Fibroblast of the conjunctiva (primary cell): ENCODE data around the gene FBLN1.
"Not testable (repeated sequence)": the region's sequence is repeated elsewhere in the genome, so short reads cannot be mapped to it uniquely, and the experiment has no call there.

Experiments
- DNase-seq: peaks from one replicate; pipeline ENCODE4 v3.0.0-alpha.2; 2010; ENCODE audit warnings: low read depth

FBLN1 gene

DNA sequence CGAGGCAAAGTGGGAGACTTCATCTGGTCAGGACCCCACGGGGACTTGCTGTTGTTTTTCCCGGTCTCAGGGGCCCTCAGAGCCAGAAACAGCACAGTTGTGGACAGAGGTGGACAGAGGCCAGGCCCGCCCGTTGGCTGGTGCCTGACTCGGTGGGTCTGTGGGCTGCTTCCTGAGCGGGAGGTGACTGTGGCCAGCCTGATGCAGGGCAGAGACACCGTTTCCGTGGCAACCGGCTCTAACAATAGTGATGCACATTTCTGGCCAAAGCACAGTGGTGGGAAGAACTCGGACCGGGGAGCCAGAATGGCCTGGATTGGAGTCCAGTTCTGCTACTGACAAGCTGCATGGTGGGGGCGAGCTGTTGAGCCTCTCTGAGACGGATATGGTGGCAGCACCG is 110.3 kb downstream of the FBLN1 start:
- no peak for DNase-seq

GRCh38 chr22:45615364-45615763 is 112.7 kb downstream of the FBLN1 start:
- DNase-seq = no peak

DNA sequence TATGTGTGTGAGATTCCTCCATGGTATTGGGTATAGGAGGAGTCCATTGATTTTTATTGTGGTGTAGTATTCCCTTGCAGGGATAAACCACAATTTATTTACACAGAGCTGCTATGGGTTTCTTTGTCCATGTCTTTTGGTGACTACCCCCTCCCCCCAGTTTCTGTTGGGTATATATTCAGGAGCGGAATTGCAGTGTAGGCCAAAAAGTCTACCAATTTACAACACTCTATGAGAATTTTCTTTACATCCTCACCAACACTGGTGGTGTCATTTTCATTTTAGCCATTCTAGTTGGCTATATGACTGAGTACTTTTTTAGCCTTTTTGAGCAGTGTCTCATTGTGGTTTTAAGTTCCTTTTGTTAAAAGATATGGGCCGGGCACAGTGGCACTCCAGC is 113.7 kb downstream of the FBLN1 start:
- no peak for DNase-seq

DNA sequence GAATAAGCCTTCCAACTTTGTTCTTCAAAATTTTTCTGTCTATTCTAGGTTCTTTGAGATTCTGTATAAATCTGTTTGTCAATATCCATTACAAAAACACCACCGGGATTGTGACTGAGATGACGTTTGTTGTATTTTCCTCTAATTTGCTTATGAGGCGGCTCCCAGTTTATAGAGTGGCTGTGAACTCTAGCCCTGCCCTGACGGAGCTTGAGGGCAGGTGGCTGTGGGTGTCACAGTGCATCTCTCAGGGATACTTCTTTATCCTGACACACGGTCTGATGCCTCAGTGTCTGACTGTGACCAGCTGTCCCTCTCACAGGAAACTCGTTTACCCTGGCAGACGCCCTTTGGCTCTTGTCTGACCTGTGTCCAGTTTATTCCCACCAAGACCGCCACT is 115.3 kb downstream of the FBLN1 start:
- DNase-seq = no peak

DNA sequence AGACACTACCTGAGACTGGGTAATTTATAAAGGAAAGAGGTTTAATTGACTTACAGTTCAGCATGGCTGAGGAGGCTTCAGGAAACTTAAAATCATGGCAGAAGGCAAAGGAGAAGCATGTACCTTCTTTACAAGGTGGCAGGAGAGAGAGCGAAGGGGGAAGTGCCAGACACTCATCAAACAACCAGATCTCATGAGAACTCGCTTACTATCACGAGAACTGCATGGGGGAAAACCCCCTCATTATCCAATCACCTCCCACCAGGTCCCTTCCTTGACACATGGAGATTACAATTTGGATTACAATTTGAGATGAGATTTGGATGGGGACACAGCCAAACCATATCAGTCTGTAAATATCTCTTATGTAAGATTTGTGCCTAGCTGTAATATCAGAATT is 118.0 kb downstream of the FBLN1 start:
- no peak for DNase-seq

- no peak for DNase-seq
These were observed 119.3 kb downstream of the FBLN1 start for GRCh38 chr22:45621836-45622600.

DNA sequence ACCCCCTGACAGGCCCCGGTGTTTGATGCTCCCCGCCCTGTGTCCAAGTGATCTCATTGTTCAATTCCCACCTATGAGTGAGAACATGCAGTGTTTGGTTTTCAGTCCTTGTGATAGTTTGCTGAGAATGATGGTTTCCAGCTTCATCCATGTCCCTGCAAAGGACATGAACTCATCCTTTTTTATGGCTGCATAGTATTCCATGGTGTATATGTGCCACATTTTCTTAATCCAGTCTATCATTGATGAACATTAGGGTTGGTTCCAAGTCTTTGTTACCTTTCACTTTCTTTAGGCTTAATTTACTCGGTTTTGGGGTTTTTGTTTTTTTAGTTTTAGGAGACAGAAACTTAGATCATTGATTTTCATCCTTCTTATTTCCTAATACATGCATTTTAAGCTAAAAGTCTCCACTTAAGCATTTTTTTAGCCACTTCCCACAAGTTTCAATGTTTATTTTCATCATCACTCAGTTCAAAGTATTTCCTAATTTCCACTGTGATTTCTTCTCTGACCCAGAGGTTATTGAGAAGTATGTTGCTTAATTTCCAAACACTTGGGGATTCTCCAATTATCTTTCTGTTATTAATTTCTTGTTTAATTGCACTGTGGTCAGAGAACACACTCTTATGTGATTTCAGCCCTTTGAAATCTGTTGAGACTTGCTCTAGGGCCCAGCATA is 120.9 kb downstream of the FBLN1 start:
- DNase-seq = not testable (repeated sequence)

- DNase-seq = no peak
These were observed 123.5 kb downstream of the FBLN1 start for GRCh38 chr22:45626198-45626651.

GRCh38 chr22:45627489-45628233 is 125.0 kb downstream of the FBLN1 start:
- no peak for DNase-seq

DNA sequence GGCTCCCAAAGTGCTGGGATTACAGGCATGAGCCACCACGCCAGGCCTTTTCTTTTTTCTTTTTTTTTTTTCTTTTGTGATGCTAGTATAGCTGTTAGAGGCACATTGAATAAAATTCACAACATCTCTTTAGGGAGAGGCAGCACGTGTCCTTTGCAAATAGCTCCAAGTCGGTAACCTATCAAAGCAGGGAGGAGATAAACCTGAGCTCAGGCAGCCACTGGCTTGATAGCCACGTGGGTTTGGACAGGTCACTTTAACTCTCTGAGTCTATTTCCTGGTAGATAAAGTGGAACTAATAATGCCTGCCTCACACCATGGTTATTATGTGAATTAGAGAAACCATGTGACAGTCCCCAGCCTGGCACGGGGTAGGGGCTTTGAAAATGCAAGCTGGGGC is 125.8 kb downstream of the FBLN1 start:
- DNase-seq = no peak

DNA sequence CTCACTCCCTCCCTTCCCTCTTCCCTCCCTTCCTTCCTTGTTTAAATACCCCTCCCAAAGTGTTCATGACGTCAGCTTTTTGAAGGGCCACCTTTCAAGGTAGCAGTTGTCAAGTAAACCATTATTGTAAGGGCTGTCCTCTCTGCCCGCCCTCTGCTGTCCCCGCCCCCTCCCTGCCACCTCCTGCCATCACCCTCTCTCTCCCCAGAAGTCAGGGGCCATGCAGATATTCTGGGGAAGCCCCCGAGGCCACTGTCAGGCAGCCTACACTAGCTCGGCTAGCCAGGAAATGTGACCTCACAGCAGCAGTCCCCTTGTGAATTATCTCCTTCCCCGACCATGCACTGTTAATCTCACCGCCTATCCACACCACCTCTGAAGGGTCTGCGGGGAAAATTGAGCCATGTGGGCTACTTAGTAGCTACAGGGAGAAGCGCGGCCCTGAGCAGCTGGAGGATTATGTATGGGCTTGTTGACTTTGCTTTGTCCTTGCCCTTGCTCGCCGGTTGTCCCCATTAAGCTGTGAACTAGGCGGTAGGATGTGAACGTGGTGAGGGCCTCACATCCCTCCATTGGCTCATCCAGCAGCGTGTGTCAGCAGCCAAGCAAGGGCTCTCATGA is 126.9 kb downstream of the FBLN1 start:
- no peak for DNase-seq

DNA sequence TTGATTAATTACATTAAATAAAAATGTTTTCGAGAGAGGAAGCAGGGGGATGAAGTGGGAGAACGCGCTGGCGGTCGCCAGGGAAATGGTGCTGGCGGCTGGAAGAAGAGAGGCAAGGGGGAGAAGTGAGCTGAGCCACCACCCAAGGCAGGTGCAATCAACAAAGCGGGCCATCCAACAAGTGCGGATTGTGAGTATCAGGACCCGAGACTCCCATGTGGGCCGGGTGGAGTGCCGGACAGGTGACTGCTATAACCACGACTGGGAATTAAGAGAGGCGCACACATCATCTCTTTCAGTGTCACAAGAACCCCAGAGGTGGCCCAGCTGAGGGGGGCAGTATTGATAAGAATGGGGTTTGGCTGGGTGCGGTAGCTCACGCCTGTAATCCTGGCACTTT is 127.8 kb downstream of the FBLN1 start:
- no peak for DNase-seq

DNA sequence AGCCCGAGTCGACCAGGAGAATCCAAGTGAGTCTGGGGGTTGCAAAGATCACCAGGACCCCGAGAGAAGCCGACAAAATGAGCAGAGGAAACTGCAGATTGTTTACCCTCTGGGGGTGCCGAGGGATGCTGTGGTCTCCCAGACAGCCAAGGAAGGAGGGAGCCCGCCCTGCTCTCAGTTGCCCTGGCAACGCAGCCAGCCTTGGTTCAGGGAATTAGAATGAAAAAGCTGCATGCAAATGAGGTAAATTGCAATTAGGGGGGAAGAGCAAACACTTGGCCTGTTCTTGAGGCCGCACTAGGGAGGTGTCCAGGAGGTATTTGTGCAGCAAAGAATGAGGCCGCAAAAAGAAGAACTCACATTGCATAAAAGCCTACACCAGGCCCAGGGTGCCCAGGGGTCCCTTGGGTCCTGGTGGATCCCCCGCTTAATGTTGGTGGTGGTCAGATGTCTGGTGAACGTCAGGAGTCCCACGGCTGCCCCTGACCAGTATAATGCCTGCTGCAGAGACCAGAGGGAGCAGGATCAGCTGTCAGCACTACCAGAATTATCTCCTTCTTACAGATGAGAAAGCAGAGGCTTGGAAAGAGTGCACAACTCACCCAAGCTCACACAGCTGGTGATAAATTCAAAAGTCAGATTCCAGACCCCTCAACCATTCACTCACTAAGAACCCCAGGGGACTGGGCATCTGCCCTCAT is 128.6 kb downstream of the FBLN1 start:
- no peak for DNase-seq

DNA sequence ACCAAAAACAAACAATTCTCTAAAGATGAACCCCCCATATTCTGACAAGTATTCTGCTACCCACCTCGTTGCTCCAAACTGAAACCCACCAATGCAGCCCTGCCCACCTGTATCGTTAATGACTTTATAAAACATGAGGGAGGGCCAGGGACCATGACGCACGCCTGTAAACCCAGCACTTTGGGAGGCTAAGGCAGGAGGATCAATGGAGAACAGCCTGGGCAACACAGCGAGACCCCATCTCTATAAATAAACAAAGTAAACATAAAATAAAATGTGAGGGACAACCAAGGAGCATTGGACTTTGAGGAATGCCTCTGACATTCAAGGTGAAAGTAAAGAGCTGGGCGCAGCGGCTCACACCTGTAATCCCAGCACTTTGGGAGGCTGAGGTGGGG is 129.2 kb downstream of the FBLN1 start:
- no peak for DNase-seq

DNA sequence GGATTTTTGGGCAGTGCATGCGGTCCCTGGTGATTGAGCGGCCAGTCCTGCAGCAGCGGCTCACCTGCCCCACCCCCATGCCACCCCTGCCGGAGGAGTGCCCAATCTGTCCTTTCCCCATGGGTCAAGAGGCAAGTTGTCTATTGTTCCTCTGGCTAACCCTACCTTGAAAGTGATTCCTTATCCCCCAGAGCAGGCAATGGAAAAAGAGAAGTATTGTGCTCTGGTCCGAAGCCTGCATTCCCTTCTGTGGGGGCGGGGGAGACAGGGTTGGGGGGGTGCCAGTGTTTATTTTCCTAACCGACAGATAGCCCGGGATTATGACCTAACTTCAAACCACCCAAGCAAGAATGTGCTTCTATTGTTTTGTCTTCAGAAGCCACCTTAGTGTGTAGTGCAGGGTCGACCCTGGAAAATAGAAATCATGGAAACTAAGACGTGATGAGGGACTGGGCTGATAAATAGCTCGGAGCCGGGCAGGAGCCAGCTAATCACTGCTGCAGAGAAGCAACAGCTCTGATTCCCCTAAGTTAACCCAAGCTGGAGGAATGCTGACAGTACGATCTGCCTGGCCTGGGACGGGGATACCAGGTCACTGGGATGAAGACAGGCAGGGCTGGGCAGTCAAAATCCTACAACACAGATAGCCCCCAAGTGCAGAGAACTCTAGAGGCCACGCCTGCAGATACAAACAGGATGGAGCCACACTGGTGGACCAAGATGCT is 130.3 kb downstream of the FBLN1 start:
- no peak for DNase-seq

- DNase-seq = no peak
These were observed 134.0 kb downstream of the FBLN1 start for GRCh38 chr22:45636683-45637082.

GRCh38 chr22:45638197-45638596 is 135.5 kb downstream of the FBLN1 start:
- no peak for DNase-seq

DNA sequence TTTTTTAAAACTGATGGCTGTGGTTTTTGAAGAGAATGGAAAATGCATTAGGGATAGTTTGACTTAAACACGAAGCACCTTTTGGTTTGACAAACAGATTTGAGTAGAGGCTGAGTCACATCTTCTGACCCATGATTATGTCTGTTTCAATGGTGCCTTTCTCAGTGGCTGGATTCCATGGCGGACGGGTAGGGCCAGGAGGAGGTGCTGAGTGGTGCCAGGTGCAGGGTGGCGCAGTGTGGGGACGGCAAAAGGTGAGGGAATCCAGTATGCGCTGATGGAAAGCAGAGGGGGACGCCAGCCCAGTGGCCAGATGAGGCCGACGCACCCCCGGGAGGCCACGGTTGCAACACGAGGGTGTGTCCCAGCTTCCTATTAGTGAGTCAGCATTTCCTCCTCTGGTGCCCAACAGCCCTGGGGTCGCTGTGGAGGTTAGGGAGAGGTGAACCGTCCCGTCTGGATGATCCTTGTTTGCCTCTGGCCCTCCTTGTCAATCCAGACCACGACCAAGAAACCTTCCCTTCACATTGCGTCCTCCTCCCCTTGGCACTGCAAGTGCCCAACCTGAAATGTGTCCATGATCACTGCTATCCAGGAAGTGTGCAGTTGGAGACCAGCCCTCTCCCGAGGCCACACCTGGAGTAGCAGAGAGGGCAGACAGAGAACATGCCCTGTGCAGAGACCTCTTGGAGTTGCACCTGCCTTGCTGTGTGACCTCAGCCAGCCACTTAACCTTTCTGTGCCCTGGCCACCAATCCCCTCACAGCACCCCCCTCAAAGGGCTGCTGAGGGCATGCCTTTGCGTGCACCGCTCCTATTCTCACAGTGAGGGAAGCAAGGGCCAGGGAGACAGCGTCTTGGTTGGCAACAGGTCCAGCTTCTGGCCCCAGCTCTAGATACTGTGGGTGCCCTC is 136.4 kb downstream of the FBLN1 start:
- peak; percentile 29 for DNase-seq

- DNase-seq = no peak
These were observed 137.0 kb downstream of the FBLN1 start for GRCh38 chr22:45639747-45640102.

- DNase-seq = no peak
These were observed 137.7 kb downstream of the FBLN1 start for GRCh38 chr22:45640291-45640940.
